Measurements from ENCODE around the gene NDOR1. TPM values are rescaled to one million over a fixed set of nuclear protein-coding genes. Genes with fewer than 3 reads are reported as not detected.

Gene NDOR1
- total RNA-seq, 1 experiment from 2014 or later, result 4.9 TPM

GRCh38 chr9:137262909-137263285, 57.4 kb downstream of the NDOR1 start:
- no peak for DNase-seq (ENCODE audit: low spot score)

GRCh38 chr9:137263506-137263905, 58.0 kb downstream of the NDOR1 start:
- no peak for DNase-seq (ENCODE audit: low spot score)

- DNase-seq (ENCODE audit: low spot score), result no peak
Measured at GRCh38 chr9:137264067-137264466, 58.6 kb downstream of the NDOR1 start.

GRCh38 chr9:137265496-137266161, 60.1 kb downstream of the NDOR1 start:
- no peak for DNase-seq (ENCODE audit: low spot score)

GRCh38 chr9:137266162-137266527, 60.6 kb downstream of the NDOR1 start:
- DNase-seq (ENCODE audit: low spot score), result no peak

Other genes starting within 250 kb of the NDOR1 start
- gene PTGDS, start 228.2 kb upstream of the NDOR1 start, total RNA-seq (2014; rRNA removed; shearing (Covaris generic)), result not detected in 2 replicates
- gene LCNL1, start 222.7 kb upstream of the NDOR1 start, total RNA-seq (2014; rRNA removed; shearing (Covaris generic)), result not detected in 2 replicates
- 32.0 and 41.3 TPM in 2 replicates for gene PAXX, start 213.3 kb upstream of the NDOR1 start, total RNA-seq (2014; rRNA removed; shearing (Covaris generic))
- 0.64 TPM in 1 of 2 replicates, not detected in the other for gene CLIC3, start 209.1 kb upstream of the NDOR1 start, total RNA-seq (2014; rRNA removed; shearing (Covaris generic))
- 4.9 and 22.4 TPM in 2 replicates for gene ABCA2, start 177.5 kb upstream of the NDOR1 start, total RNA-seq (2014; rRNA removed; shearing (Covaris generic))
- not detected in 2 replicates for gene FUT7, start 173.6 kb upstream of the NDOR1 start, total RNA-seq (2014; rRNA removed; shearing (Covaris generic))
- 1.2 and 4.1 TPM in 2 replicates for gene NPDC1, start 159.5 kb upstream of the NDOR1 start, total RNA-seq (2014; rRNA removed; shearing (Covaris generic))
- gene ENTPD2, start 151.6 kb upstream of the NDOR1 start, total RNA-seq (2014; rRNA removed; shearing (Covaris generic)), result not detected in 2 replicates
- 5.9 and 12.4 TPM in 2 replicates for gene SAPCD2, start 135.1 kb upstream of the NDOR1 start, total RNA-seq (2014; rRNA removed; shearing (Covaris generic))
- gene UAP1L1, start 128.2 kb upstream of the NDOR1 start, total RNA-seq (2014; rRNA removed; shearing (Covaris generic)), result 6.6 and 7.4 TPM in 2 replicates
- 38.6 and 62.6 TPM in 2 replicates for gene MAN1B1, start 118.7 kb upstream of the NDOR1 start, total RNA-seq (2014; rRNA removed; shearing (Covaris generic))
- gene DPP7, start 91.0 kb upstream of the NDOR1 start, total RNA-seq (2014; rRNA removed; shearing (Covaris generic)), result 34.8 and 52.2 TPM in 2 replicates
- gene GRIN1, start 66.5 kb upstream of the NDOR1 start, total RNA-seq (2014; rRNA removed; shearing (Covaris generic)), result not detected in 2 replicates
- gene LRRC26, start 35.6 kb upstream of the NDOR1 start, total RNA-seq (2014; rRNA removed; shearing (Covaris generic)), result 0.10 and 0.12 TPM in 2 replicates
- not detected in 2 replicates for gene TMEM210, start 33.6 kb upstream of the NDOR1 start, total RNA-seq (2014; rRNA removed; shearing (Covaris generic))
- gene ANAPC2, start 17.1 kb upstream of the NDOR1 start, total RNA-seq (2014; rRNA removed; shearing (Covaris generic)), result 8.2 and 13.4 TPM in 2 replicates
- gene SSNA1, start 17.0 kb upstream of the NDOR1 start, total RNA-seq (2014; rRNA removed; shearing (Covaris generic)), result 71.6 and 91.9 TPM in 2 replicates
- gene TPRN, start 5.0 kb upstream of the NDOR1 start, total RNA-seq (2014; rRNA removed; shearing (Covaris generic)), result 1.2 and 3.4 TPM in 2 replicates
- gene TMEM203, start 52 bp upstream of the NDOR1 start, total RNA-seq (2014; rRNA removed; shearing (Covaris generic)), result 63.4 and 69.8 TPM in 2 replicates
- gene RNF208, start 16.5 kb downstream of the NDOR1 start, total RNA-seq (2014; rRNA removed; shearing (Covaris generic)), result 0.31 TPM in 1 of 2 replicates, not detected in the other
- 0.14 and 0.37 TPM in 2 replicates for gene CYSRT1, start 19.5 kb downstream of the NDOR1 start, total RNA-seq (2014; rRNA removed; shearing (Covaris generic))
- not detected in 2 replicates for gene RNF224, start 21.8 kb downstream of the NDOR1 start, total RNA-seq (2014; rRNA removed; shearing (Covaris generic))
- not detected in 2 replicates for gene SLC34A3, start 25.2 kb downstream of the NDOR1 start, total RNA-seq (2014; rRNA removed; shearing (Covaris generic))
- gene TUBB4B, start 35.6 kb downstream of the NDOR1 start, total RNA-seq (2014; rRNA removed; shearing (Covaris generic)), result 164 and 180 TPM in 2 replicates
- not detected in 2 replicates for gene STPG3, start 45.6 kb downstream of the NDOR1 start, total RNA-seq (2014; rRNA removed; shearing (Covaris generic))
- 29.5 and 33.0 TPM in 2 replicates for gene NELFB, start 49.6 kb downstream of the NDOR1 start, total RNA-seq (2014; rRNA removed; shearing (Covaris generic))
- gene TOR4A, start 72.0 kb downstream of the NDOR1 start, total RNA-seq (2014; rRNA removed; shearing (Covaris generic)), result 0.37 and 1.3 TPM in 2 replicates
- gene NRARP, start 96.6 kb downstream of the NDOR1 start, total RNA-seq (2014; rRNA removed; shearing (Covaris generic)), result 0.37 TPM in 1 of 2 replicates, not detected in the other
- 1.4 and 2.8 TPM in 2 replicates for gene EXD3, start 217.5 kb downstream of the NDOR1 start, total RNA-seq (2014; rRNA removed; shearing (Covaris generic))
- gene NOXA1, start 217.7 kb downstream of the NDOR1 start, total RNA-seq (2014; rRNA removed; shearing (Covaris generic)), result not detected in 2 replicates
- 0.08 TPM in 1 of 2 replicates, not detected in the other for gene ENTPD8, start 235.7 kb downstream of the NDOR1 start, total RNA-seq (2014; rRNA removed; shearing (Covaris generic))